GM18951 (cell line): ENCODE measurements around the gene DLK1.

ENCODE experiments used
- POLR2A ChIP-seq: IDR thresholded peaks from 4 replicates; pipeline ENCODE4 v1.6.1; 2011; ENCODE audit warnings: mild to moderate bottlenecking; ENCODE audit not compliant: insufficient read length, insufficient read depth; ENCODE audit errors: extremely low read depth
- in situ Hi-C: fragments of 300-500 bp; cut with MboI; formaldehyde crosslinking; loops from one replicate; pipeline ENCODE4 v1.12.0; 2022; ENCODE audit warnings: low sequenced_read_pairs, mixed read lengths, inconsistent platforms; ENCODE audit not compliant: unreplicated experiment

The DLK1 gene

GRCh38 chr14:100748944-100749343, 22.3 kb downstream of the DLK1 start:
- in situ Hi-C loops, result no loop called here

GRCh38 chr14:100749967-100750597, 23.4 kb downstream of the DLK1 start:
- in situ Hi-C loops, result no loop called here
- no peak for TF ChIP-seq POLR2A

More at GRCh38 chr14:100748944-100749343, 22.3 kb downstream of the DLK1 start:
- TF ChIP-seq POLR2A, result no peak

- in situ Hi-C loops, result no loop called here
- TF ChIP-seq POLR2A, result no peak
Measured at GRCh38 chr14:100750762-100751699, 24.3 kb downstream of the DLK1 start.

GRCh38 chr14:100754020-100754419, 27.3 kb downstream of the DLK1 start:
- no peak for TF ChIP-seq POLR2A
- in situ Hi-C loops, result no loop called here

GRCh38 chr14:100755649-100756048, 29.0 kb downstream of the DLK1 start:
- no peak for TF ChIP-seq POLR2A
- in situ Hi-C loops, result no loop called here

GRCh38 chr14:100761481-100761880, 34.8 kb downstream of the DLK1 start:
- in situ Hi-C loops, result no loop called here
- TF ChIP-seq POLR2A, result no peak

- in situ Hi-C loops, result no loop called here
- no peak for TF ChIP-seq POLR2A
Measured at GRCh38 chr14:100762089-100762515, 35.4 kb downstream of the DLK1 start.

- TF ChIP-seq POLR2A, result no peak
- in situ Hi-C loops, result no loop called here
Measured at GRCh38 chr14:100762901-100763300, 36.2 kb downstream of the DLK1 start.

GRCh38 chr14:100764471-100765115, 37.9 kb downstream of the DLK1 start:
- in situ Hi-C loops, result no loop called here
- no peak for TF ChIP-seq POLR2A

GRCh38 chr14:100765296-100765695, 38.6 kb downstream of the DLK1 start:
- in situ Hi-C loops, result no loop called here
- TF ChIP-seq POLR2A, result no peak

GRCh38 chr14:100765991-100766390, 39.3 kb downstream of the DLK1 start:
- in situ Hi-C loops, result no loop called here
- TF ChIP-seq POLR2A, result no peak

- TF ChIP-seq POLR2A, result no peak
- in situ Hi-C loops, result no loop called here
Measured at GRCh38 chr14:100767003-100767787, 40.5 kb downstream of the DLK1 start.
